ENCODE measurements around the gene SEMA3A. TPM values are rescaled to one million over a fixed set of nuclear protein-coding genes. Genes with fewer than 3 reads are reported as not detected.

The SEMA3A gene
- total and polyA plus RNA-seq, 2 experiments from 2014 or later, result 19.8 to 46.4 TPM

DNA sequence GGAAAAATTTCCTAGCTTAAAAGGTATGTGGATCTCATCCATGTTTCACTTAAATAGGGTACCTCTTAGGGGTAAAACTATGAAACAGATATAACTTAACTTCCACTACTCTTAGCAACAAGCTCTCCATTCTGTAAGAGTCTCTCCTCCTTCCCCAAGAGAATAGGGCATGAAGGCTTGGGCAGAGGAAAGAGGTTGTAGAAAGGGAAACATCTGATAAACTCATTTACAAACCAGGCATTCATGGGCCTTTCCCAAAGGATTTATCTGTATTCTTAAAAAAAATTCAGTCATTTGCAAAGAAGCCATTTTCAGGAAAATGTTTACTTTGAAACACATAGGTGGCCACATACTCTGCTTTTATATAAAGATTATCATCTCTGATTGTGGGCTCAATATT, 82.7 kb downstream of the SEMA3A start:
- Histone ChIP-seq H2AFZ (no peak overlapping the region), H3F3A (replicated peaks; ENCODE audit: low read depth) (no peaks in the 10 kb centered on the region), H3K27ac (ENCODE audit: low read depth) (peak overlapping the region; percentile 78), H3K4me2 (peak overlapping the region; percentile 47), H3K4me1 (ENCODE audit: insufficient read depth) (peaks cover 60% of the 10 kb centered on the region), H3K36me3 (ENCODE audit: insufficient read depth) (no peaks in the 10 kb centered on the region), H3K79me2 (replicated peaks; ENCODE audit: insufficient read depth) (peaks cover 13% of the 10 kb centered on the region), H3K9me2 (ENCODE audit: insufficient read depth) (no peaks in the 10 kb centered on the region), H3K27me3 (ENCODE audit: insufficient read depth) (no peaks in the 10 kb centered on the region), H4K20me1 (replicated peaks; ENCODE audit: insufficient read depth) (no peaks in the 10 kb centered on the region), H3K4me3 (no peak overlapping the region)
- ATAC-seq (no peak), DNase-seq (ENCODE audit: low spot score) (no peak)
- Mint-ChIP-seq H3K27ac (peak overlapping the region; percentile 92), H3K4me1 (peaks cover 76% of the 10 kb centered on the region), H3K4me3 (no peak overlapping the region), H3K9me3 (no peaks in the 10 kb centered on the region), H3K36me3 (ENCODE audit: low read depth) (peaks cover 10% of the 10 kb centered on the region; the same call in 2 of the 3 replicates), H3K27me3 (ENCODE audit: insufficient read depth, low read depth, poor library complexity) (no peaks in the 10 kb centered on the region)
- TF ChIP-seq, protein P1, sequence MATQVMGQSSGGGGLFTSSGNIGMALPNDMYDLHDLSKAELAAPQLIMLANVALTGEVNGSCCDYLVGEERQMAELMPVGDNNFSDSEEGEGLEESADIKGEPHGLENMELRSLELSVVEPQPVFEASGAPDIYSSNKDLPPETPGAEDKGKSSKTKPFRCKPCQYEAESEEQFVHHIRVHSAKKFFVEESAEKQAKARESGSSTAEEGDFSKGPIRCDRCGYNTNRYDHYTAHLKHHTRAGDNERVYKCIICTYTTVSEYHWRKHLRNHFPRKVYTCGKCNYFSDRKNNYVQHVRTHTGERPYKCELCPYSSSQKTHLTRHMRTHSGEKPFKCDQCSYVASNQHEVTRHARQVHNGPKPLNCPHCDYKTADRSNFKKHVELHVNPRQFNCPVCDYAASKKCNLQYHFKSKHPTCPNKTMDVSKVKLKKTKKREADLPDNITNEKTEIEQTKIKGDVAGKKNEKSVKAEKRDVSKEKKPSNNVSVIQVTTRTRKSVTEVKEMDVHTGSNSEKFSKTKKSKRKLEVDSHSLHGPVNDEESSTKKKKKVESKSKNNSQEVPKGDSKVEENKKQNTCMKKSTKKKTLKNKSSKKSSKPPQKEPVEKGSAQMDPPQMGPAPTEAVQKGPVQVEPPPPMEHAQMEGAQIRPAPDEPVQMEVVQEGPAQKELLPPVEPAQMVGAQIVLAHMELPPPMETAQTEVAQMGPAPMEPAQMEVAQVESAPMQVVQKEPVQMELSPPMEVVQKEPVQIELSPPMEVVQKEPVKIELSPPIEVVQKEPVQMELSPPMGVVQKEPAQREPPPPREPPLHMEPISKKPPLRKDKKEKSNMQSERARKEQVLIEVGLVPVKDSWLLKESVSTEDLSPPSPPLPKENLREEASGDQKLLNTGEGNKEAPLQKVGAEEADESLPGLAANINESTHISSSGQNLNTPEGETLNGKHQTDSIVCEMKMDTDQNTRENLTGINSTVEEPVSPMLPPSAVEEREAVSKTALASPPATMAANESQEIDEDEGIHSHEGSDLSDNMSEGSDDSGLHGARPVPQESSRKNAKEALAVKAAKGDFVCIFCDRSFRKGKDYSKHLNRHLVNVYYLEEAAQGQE (IDR thresholded peaks at IDR 0.05; ENCODE audit: unreplicated experiment), result no peak
- TF ChIP-seq ZNF462 (CRISPR knock-in tag; IDR thresholded peaks at IDR 0.05), result no peak
- TF ChIP-seq EZH2phosphoT487 (IDR thresholded peaks at IDR 0.05; ENCODE audit: unreplicated experiment), result no peak
- TF ChIP-seq NANOG (IDR thresholded peaks at IDR 0.05; ENCODE audit: borderline replicate concordance), result no peak
